SK-N-SH (cell line): ENCODE results near the gene GIT2. TPM values are rescaled to one million over a fixed set of nuclear protein-coding genes. Genes with fewer than 3 reads are reported as not detected.

Source experiments
- CTCF ChIA-PET: fragments of 300-600, 350-600 bp; formaldehyde crosslinking; extraction: SDS; loops from one replicate; lab custom pipeline; 2021; lab: Yijun Ruan, JAX
- POLR2A ChIA-PET: fragments of 350-600 bp; sonication (Branson Sonifier 250); formaldehyde crosslinking; extraction: SDS; loops from one replicate; lab custom pipeline; 2020; ENCODE audit warnings: antibody characterized with exemption, inconsistent platforms; lab: Yijun Ruan, JAX
- DNase-seq: peaks from one replicate; pipeline ENCODE4 v3.0.0; 2012
- H2AFZ ChIP-seq: fragments of 200-600 bp; sonication (generic); 2 replicates; pipeline ENCODE4 v1.8.1; 2016; ENCODE audit warnings: antibody characterized with exemption, mild to moderate bottlenecking, low read depth
- H3F3A ChIP-seq: fragments of 200-600 bp; sonication (generic); replicated peaks from 2 replicates; pipeline ENCODE3; 2016; ENCODE audit warnings: antibody characterized with exemption, mild to moderate bottlenecking; ENCODE audit not compliant: insufficient read depth
- H3K27ac ChIP-seq, 2 experiments: fragments of 200-500 bp in 1 of 2; fragments of 200-600 bp in 1 of 2; sonication (Bioruptor generic) in 1 of 2; sonication (generic), shearing (Covaris generic) in 1 of 2; 2 replicates each; pipeline versions ENCODE4 v1.5.1 to v1.6.1; 2014 to 2016; ENCODE audit warnings: low read depth in 2 of 2, inconsistent platforms in 1 of 2, low read length in 1 of 2, mild to moderate bottlenecking in 1 of 2, mixed read lengths in 1 of 2
- H3K27me3 ChIP-seq: fragments of 200-600 bp; sonication (generic), shearing (Covaris generic); 2 replicates; pipeline ENCODE4 v1.6.1; 2016; ENCODE audit warnings: mixed run types; ENCODE audit not compliant: insufficient read depth
- H3K36me3 ChIP-seq, 2 experiments: fragments of 200-500 bp in 1 of 2; fragments of 200-600 bp in 1 of 2; sonication (Bioruptor generic) in 1 of 2; sonication (generic) in 1 of 2; replicated peaks in 1 of 2; 2 replicates each; pipeline versions ENCODE3 to v1.5.1; 2014 to 2016; ENCODE audit warnings: low read length in 1 of 2, mild to moderate bottlenecking in 1 of 2; ENCODE audit not compliant: insufficient read depth in 2 of 2, control insufficient read depth in 1 of 2
- H3K4me1 ChIP-seq, 2 experiments: fragments of 200-500 bp in 1 of 2; fragments of 200-600 bp in 1 of 2; sonication (Bioruptor generic) in 1 of 2; sonication (generic), shearing (Covaris generic) in 1 of 2; 2 replicates each; pipeline versions ENCODE4 v1.5.1 to v1.6.1; 2014 to 2016; ENCODE audit warnings: low read depth in 1 of 2, low read length in 1 of 2, mixed run types in 1 of 2; ENCODE audit not compliant: insufficient read depth in 2 of 2, control insufficient read depth in 1 of 2
- H3K4me2 ChIP-seq: fragments of 200-600 bp; sonication (generic), shearing (Covaris generic); 2 replicates; pipeline ENCODE4 v1.6.1; 2017; ENCODE audit warnings: mixed run types
- H3K4me3 ChIP-seq, 2 experiments: fragments of 200-500 bp in 1 of 2; fragments of 200-600 bp in 1 of 2; sonication (Bioruptor generic) in 1 of 2; sonication (generic), shearing (Covaris generic) in 1 of 2; 2 replicates each; pipeline versions ENCODE4 v1.5.1 to v1.8.1; 2014 to 2016; ENCODE audit warnings: low read depth in 2 of 2, inconsistent platforms in 1 of 2, low read length in 1 of 2, mild to moderate bottlenecking in 1 of 2, mixed read lengths in 1 of 2, moderate library complexity in 1 of 2
- H3K79me2 ChIP-seq: fragments of 200-600 bp; sonication (generic); 2 replicates; pipeline ENCODE4 v1.8.1; 2017; ENCODE audit warnings: mild to moderate bottlenecking; ENCODE audit not compliant: insufficient read depth
- H3K9ac ChIP-seq: fragments of 200-600 bp; sonication (generic); 2 replicates; pipeline ENCODE4 v1.6.1; 2017; ENCODE audit warnings: mixed run types
- H3K9me2 ChIP-seq: fragments of 200-600 bp; sonication (generic); 2 replicates; pipeline ENCODE4 v1.6.1; 2017; ENCODE audit warnings: mixed run types
- H3K9me3 ChIP-seq: fragments of 200-600 bp; sonication (generic); 2 replicates; pipeline ENCODE4 v1.6.1; 2017; ENCODE audit warnings: mixed run types, mild to moderate bottlenecking, moderate library complexity
- H4K20me1 ChIP-seq: fragments of 200-600 bp; sonication (generic); 2 replicates; pipeline ENCODE4 v1.6.1; 2017; ENCODE audit warnings: mild to moderate bottlenecking, mixed run types; ENCODE audit not compliant: insufficient read depth
- CHD2 ChIP-seq: fragments of 150-350 bp; IDR thresholded peaks from 2 replicates; pipeline ENCODE4 v1.6.1; 2018; ENCODE audit warnings: low read length; ENCODE audit not compliant: partially characterized antibody
- EP300 ChIP-seq, 2 experiments: IDR thresholded peaks; 2 replicates each; pipeline versions ENCODE4 v1.4.0 to v1.6.1; 2012; ENCODE audit warnings: borderline replicate concordance in 1 of 2, low read depth in 1 of 2, low read length in 1 of 2
- EZH2phosphoT487 ChIP-seq: fragments of 200-600 bp; sonication (generic); IDR thresholded peaks from 2 replicates; pipeline ENCODE4 v1.6.1; 2017; ENCODE audit warnings: low read depth, mixed run types, mild to moderate bottlenecking, antibody characterized with exemption, moderate library complexity, borderline replicate concordance
- FOXJ3 ChIP-seq: sonication (generic); formaldehyde crosslinking; IDR thresholded peaks from 2 replicates; pipeline ENCODE4 v1.5.1; 2020; ENCODE audit warnings: mild to moderate bottlenecking, missing genetic modification reagents
- FOXM1 ChIP-seq: IDR thresholded peaks from 2 replicates; pipeline ENCODE4 v1.4.0; 2012; ENCODE audit warnings: low read depth, mild to moderate bottlenecking
- GABPA ChIP-seq: IDR thresholded peaks from 2 replicates; pipeline ENCODE4 v1.4.0; 2012; ENCODE audit warnings: low read depth, mild to moderate bottlenecking
- IRF3 ChIP-seq: fragments of 150-350 bp; IDR thresholded peaks from 2 replicates; pipeline ENCODE4 v1.6.1; 2016; ENCODE audit warnings: mild to moderate bottlenecking, low read depth, low read length
- JUND ChIP-seq: IDR thresholded peaks from 2 replicates; pipeline ENCODE4 v1.4.0; 2012
- MAX ChIP-seq: IDR thresholded peaks from 2 replicates; pipeline ENCODE4 v1.4.0; 2012; ENCODE audit warnings: low read depth
- MXI1 ChIP-seq: IDR thresholded peaks from 2 replicates; pipeline ENCODE4 v1.6.1; 2012; ENCODE audit warnings: mild to moderate bottlenecking, low read depth, low read length, improper control_type of control experiment
- NRF1 ChIP-seq: IDR thresholded peaks from 2 replicates; pipeline ENCODE4 v1.6.1; 2012; ENCODE audit warnings: low read depth, mild to moderate bottlenecking, low read length
- RCOR1 ChIP-seq: fragments of 150-350 bp; IDR thresholded peaks from 2 replicates; pipeline ENCODE4 v1.6.1; 2017; ENCODE audit warnings: antibody characterized with exemption, low read length
- RFX5 ChIP-seq: IDR thresholded peaks from 2 replicates; pipeline ENCODE4 v1.6.1; 2012; ENCODE audit warnings: mild to moderate bottlenecking, improper control_type of control experiment, low read length
- RXRA ChIP-seq: IDR thresholded peaks from 2 replicates; pipeline ENCODE4 v1.4.0; 2012; ENCODE audit warnings: low read depth, mild to moderate bottlenecking, borderline replicate concordance
- TCF12 ChIP-seq: IDR thresholded peaks from 2 replicates; pipeline ENCODE4 v1.4.0; 2012
- TEAD4 ChIP-seq: IDR thresholded peaks from 2 replicates; pipeline ENCODE4 v1.4.0; 2012; ENCODE audit warnings: mild to moderate bottlenecking, borderline replicate concordance; ENCODE audit not compliant: insufficient read depth
- USF1 ChIP-seq: IDR thresholded peaks from 2 replicates; pipeline ENCODE4 v1.4.0; 2012; ENCODE audit warnings: low read depth, borderline replicate concordance
- ZBTB33 ChIP-seq: IDR thresholded peaks from 2 replicates; pipeline ENCODE4 v1.4.0; 2012; ENCODE audit warnings: low read depth, borderline replicate concordance
- WGBS: methylation state at CpG from one replicate; pipeline ENCODE4 v1.1.6; 2017; ENCODE audit warnings: low lambda C conversion rate; 5-methylcytosine and 5-hydroxymethylcytosine counted together
- polyA plus RNA-seq, 3 experiments: library from polyadenylated mRNA; depleted of rRNA; stranded (reverse); fragments of >200 nt; gene quantifications; 2 replicates each; pipeline ENCODE4 v1.2.3, GENCODE V29; 2012

Gene GIT2
- polyA plus RNA-seq, 1 of the 3 experiments (the other 2 are of a cell fraction) = 21.2 TPM

GRCh38 chr12:109926016-109926415, 70.2 kb downstream of the GIT2 start:
- Histone ChIP-seq H3K4me3 (no peak overlapping the region), H3K9me3 (no peaks in the 10 kb centered on the region), H3F3A (no peaks in the 10 kb centered on the region), H3K27me3 (no peaks in the 10 kb centered on the region), H2AFZ (no peak overlapping the region), H3K27ac (no peak overlapping the region), H3K79me2 (no peaks in the 10 kb centered on the region), H3K4me1 (no peaks in the 10 kb centered on the region), H3K4me2 (no peak overlapping the region), H3K36me3 (peaks cover 4 to 11% of the 10 kb centered on the region in 2 experiments), H3K9me2 (no peaks in the 10 kb centered on the region), H3K9ac (no peak overlapping the region), H4K20me1 (no peaks in the 10 kb centered on the region)
- no peak for DNase-seq
- WGBS = 96% methylated on average over 6 of the region's 8 CpGs
- TF ChIP-seq IRF3 = no peak
- TF ChIP-seq RCOR1 = no peak
- no peak for TF ChIP-seq JUND
- TF ChIP-seq FOXJ3 (CRISPR knock-in tag) = no peak
- TF ChIP-seq ZBTB33 = no peak
- TF ChIP-seq MXI1 = no peak
- no peak for TF ChIP-seq RXRA
- TF ChIP-seq RFX5 = no peak
- TF ChIP-seq TEAD4 = no peak
- no peak for TF ChIP-seq TCF12
- ChIA-PET POLR2A (no interaction called here), CTCF (interaction anchor here (0.6 to 6.1 kb wide), 4 partner anchors 9 to 121 kb away, joined by 3 to 43 read pairs (median 4); no protein-coding TSS in a partner anchor)

GRCh38 chr12:109925185-109925840, 70.9 kb downstream of the GIT2 start:
- H3K9me3 ChIP-seq = no peaks in the 10 kb centered on the region
- H2AFZ ChIP-seq = no peak overlapping the region
- no peaks in the 10 kb centered on the region for H3K79me2 ChIP-seq
- H3K9ac ChIP-seq = no peak overlapping the region
- no peaks in the 10 kb centered on the region for H3K4me1 ChIP-seq
- ChIA-PET CTCF (interaction anchor here (0.6 to 6.1 kb wide), 4 partner anchors 9 to 638 kb away, joined by 3 to 43 read pairs (median 4); no protein-coding TSS in a partner anchor), POLR2A (interaction anchor here (0.6 kb wide), 1 partner anchor 15 kb away, joined by 4 read pairs; no protein-coding TSS in a partner anchor)
- DNase-seq = peak; percentile 45
- H3K4me3 ChIP-seq = no peak overlapping the region
- H4K20me1 ChIP-seq = no peaks in the 10 kb centered on the region
- peaks cover 4% of the 10 kb centered on the region in 2 experiments for H3K36me3 ChIP-seq
- no peaks in the 10 kb centered on the region for H3K9me2 ChIP-seq
- H3F3A ChIP-seq = no peaks in the 10 kb centered on the region
- H3K27ac ChIP-seq = no peak overlapping the region
- H3K27me3 ChIP-seq = no peaks in the 10 kb centered on the region
- WGBS = 72% methylated on average over 4 of the region's 20 CpGs
- H3K4me2 ChIP-seq = no peak overlapping the region
- TF ChIP-seq NRF1 (no peak), EP300 (IDR thresholded peaks at IDR 0.05; ENCODE audit: borderline replicate concordance in 1 of 2, low read depth in 1 of 2, low read length in 1 of 2) (no peak), FOXM1 (no peak), TCF12 (no peak), MAX (no peak), ZBTB33 (no peak), IRF3 (no peak), CHD2 (no peak), GABPA (no peak), EZH2phosphoT487 (no peak), RFX5 (no peak), USF1 (no peak), RXRA (no peak)
